ENCODE measurements around the gene WDFY4. TPM values are rescaled to one million over a fixed set of nuclear protein-coding genes. Genes with fewer than 3 reads are reported as not detected.

The WDFY4 gene
- total and polyA plus RNA-seq, 9 of the 15 experiments (the other 6 are each of a cell fraction or from before 2014, with no cell fraction given): 0.01 to 0.02 (median 0.01) TPM; not detected in 6

DNA sequence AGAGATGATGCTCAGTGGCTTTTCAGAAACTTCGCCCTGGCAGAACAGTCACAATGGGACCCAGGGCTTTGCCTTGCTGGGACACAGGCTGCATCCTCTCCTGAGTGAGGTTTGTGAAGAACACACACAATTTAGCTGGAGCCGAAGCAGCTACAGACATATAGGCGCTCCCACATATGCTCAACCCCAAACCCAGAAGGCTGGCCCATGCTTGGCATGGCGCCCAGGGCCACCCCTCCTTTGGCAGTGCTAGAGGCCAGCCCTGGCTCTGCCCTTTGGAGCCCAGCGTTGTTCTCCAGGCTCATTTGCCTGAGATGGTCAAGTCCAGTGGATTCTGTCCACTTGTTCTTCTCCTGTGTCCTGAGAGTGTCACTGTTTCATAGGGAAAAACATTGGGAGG, 94.4 kb downstream of the WDFY4 start:
- WGBS (ENCODE audit: insufficient coverage, low coverage, missing lambda C conversion rate): 4% methylated on average over 5 of the region's 5 CpGs
- Histone ChIP-seq H3K4me1 (replicated peaks in 1 of 2; ENCODE audit: control insufficient read depth in 2 of 2, insufficient read depth in 2 of 2, low read length in 2 of 2) (peaks cover 0 to 8% of the 10 kb centered on the region in 2 experiments; a peak in 3 of 5 replicates), H3K4me2 (ENCODE audit: insufficient read depth, low read length) (no peak overlapping the region), H4K20me1 (replicated peaks; ENCODE audit: control insufficient read depth, insufficient read depth, low read length) (no peaks in the 10 kb centered on the region), H3K9me1 (ENCODE audit: control insufficient read depth, insufficient read depth, low read length) (no peaks in the 10 kb centered on the region), H3K36me3 (ENCODE audit: control insufficient read depth, insufficient read depth, low read length) (no peaks in the 10 kb centered on the region), H2AFZ (ENCODE audit: low read depth, low read length) (no peak overlapping the region), H3K9me3 (replicated peaks; ENCODE audit: control insufficient read depth, insufficient read depth, low read depth, low read length) (no peaks in the 10 kb centered on the region), H3K9ac (ENCODE audit: insufficient read depth in 1 of 2, low read depth in 2 of 2, low read length in 2 of 2) (no peak overlapping the region), H3K27me3 (ENCODE audit: control insufficient read depth in 2 of 2, insufficient read depth in 2 of 2, low read length in 2 of 2) (peaks cover 0 to 21% of the 10 kb centered on the region in 2 experiments; a peak in 3 of 5 replicates), H3K79me2 (ENCODE audit: control insufficient read depth, insufficient read depth, low read length) (no peaks in the 10 kb centered on the region), H3K4me3 (no peak overlapping the region), H3K27ac (ENCODE audit: extremely low read depth, low read depth, low read length) (no peak overlapping the region)
- no TSS peak for BruUV-seq (replicated peaks)
- in situ Hi-C loops (cut with MboI): no loop called here
- FAIRE-seq (no peak), ATAC-seq (no peak), DNase-seq (ENCODE audit: extremely low read depth in 1 of 4, low spot score in 3 of 4) (no peak)
- no peak for TF ChIP-seq CBFB (CRISPR knock-in tag; IDR thresholded peaks at IDR 0.05)
- TF ChIP-seq RAD21 (CRISPR knock-in tag; conservative IDR thresholded peaks at IDR 0.05 in 1 of 2, IDR thresholded peaks at IDR 0.05 in 1 of 2): peak in 1 of 2 experiments; percentile 31; a peak in 3 of 4 replicates
- TF ChIP-seq, protein P1, sequence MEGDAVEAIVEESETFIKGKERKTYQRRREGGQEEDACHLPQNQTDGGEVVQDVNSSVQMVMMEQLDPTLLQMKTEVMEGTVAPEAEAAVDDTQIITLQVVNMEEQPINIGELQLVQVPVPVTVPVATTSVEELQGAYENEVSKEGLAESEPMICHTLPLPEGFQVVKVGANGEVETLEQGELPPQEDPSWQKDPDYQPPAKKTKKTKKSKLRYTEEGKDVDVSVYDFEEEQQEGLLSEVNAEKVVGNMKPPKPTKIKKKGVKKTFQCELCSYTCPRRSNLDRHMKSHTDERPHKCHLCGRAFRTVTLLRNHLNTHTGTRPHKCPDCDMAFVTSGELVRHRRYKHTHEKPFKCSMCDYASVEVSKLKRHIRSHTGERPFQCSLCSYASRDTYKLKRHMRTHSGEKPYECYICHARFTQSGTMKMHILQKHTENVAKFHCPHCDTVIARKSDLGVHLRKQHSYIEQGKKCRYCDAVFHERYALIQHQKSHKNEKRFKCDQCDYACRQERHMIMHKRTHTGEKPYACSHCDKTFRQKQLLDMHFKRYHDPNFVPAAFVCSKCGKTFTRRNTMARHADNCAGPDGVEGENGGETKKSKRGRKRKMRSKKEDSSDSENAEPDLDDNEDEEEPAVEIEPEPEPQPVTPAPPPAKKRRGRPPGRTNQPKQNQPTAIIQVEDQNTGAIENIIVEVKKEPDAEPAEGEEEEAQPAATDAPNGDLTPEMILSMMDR (IDR thresholded peaks at IDR 0.05 in 2 of 3, conservative IDR thresholded peaks at IDR 0.05 in 1 of 3; ENCODE audit: insufficient read depth in 2 of 3, low read depth in 1 of 3, low read length in 3 of 3): 0 out of 6 replicates have a peak, but pooled peaks of 1 of the 3 experiments have one; percentile 7
- ChIA-PET CTCF (ENCODE audit: low intra/inter-chr PET ratio) (no interaction called here), POLR2A (interaction anchor here (0.6 kb wide), 1 partner anchor 100 kb away, joined by 7 read pairs; no protein-coding TSS in a partner anchor)
- intact Hi-C loops (cut with micrococcal nuclease): no loop called here
